Stimulated activated naive CD8-positive, alpha-beta T cell treated with anti-CD3 and anti-CD28 coated beads, Interleukin-15, Interleukin-2, amounts not matched to agents 100 ng/mL and 50 ng/mL, for 24 hours (primary cell): ENCODE data around the gene MFSD1.

ENCODE experiments used
- H3K27ac Mint-ChIP-seq: one replicate; pipeline ENCODE4 v1.8.0; 2021; ENCODE audit warnings: mild to moderate bottlenecking, mixed read lengths
- H3K27me3 Mint-ChIP-seq: one replicate; pipeline ENCODE4 v1.8.0; 2021; ENCODE audit warnings: mixed read lengths
- H3K36me3 Mint-ChIP-seq: one replicate; pipeline ENCODE4 v1.8.0; 2021; ENCODE audit warnings: low read depth, mixed read lengths
- H3K4me1 Mint-ChIP-seq: one replicate; pipeline ENCODE4 v1.8.0; 2021; ENCODE audit warnings: low read depth, mixed read lengths
- H3K4me3 Mint-ChIP-seq: one replicate; pipeline ENCODE4 v1.8.0; 2021; ENCODE audit warnings: mild to moderate bottlenecking, mixed read lengths
- H3K9me3 Mint-ChIP-seq: one replicate; pipeline ENCODE4 v1.8.0; 2021; ENCODE audit warnings: mixed read lengths

The MFSD1 gene

DNA sequence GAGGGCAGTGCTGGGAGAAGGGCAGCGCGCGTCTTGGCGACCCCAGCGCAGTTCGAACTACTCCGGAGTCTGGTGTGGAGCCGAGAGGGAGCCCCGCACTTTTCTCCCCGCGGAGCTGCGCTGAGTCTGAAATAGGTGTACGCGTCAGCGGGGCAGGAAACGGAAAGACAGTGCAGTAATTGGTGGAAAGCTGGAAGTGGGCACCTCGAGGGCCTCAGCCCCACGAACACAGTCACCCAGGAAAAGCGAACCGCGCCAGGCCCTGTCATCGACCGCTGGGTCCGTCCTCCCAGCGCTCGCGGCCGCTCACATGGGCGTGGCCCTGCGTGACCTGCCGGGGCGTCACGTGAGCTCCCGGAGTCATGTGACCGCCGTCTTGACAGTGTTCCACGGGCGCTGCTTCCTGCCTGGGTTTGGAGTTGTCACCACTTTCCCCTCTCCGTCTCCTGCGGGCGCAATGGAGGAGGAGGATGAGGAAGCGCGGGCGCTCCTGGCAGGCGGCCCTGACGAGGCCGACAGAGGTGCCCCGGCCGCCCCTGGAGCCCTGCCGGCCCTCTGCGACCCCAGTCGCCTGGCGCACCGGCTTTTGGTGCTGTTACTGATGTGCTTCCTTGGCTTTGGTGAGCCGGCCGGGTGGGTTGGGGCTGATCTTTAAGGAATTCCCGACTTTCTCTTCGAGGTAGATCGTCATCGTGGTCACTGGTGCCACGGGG is at the start of gene MFSD1:
Gene MFSD1 (plus strand): TSS at position 359 of the 713 bp plus-strand sequence. CDS start 99 bp downstream, at position 458.
- Mint-ChIP-seq H3K27ac (peak within 1 kb of the TSS; percentile 81), H3K9me3 (no peaks in the 10 kb centered on the region), H3K4me1 (peaks cover 36% of the 10 kb centered on the region), H3K4me3 (peak within 1 kb of the TSS; percentile 87), H3K27me3 (no peaks in the 10 kb centered on the region), H3K36me3 (peaks cover 12% of the 10 kb centered on the region)

GRCh38 chr3:158753854-158754253 is 48.0 kb upstream of the MFSD1 start:
- H3K9me3 Mint-ChIP-seq = no peaks in the 10 kb centered on the region
- no peaks in the 10 kb centered on the region for H3K4me1 Mint-ChIP-seq
- no peaks in the 10 kb centered on the region for H3K27me3 Mint-ChIP-seq
- no peak overlapping the region for H3K27ac Mint-ChIP-seq
- H3K36me3 Mint-ChIP-seq = peaks cover 4% of the 10 kb centered on the region
- no peak overlapping the region for H3K4me3 Mint-ChIP-seq

GRCh38 chr3:158755421-158755820 is 46.4 kb upstream of the MFSD1 start:
- Mint-ChIP-seq H3K36me3 (peaks cover 3% of the 10 kb centered on the region), H3K4me1 (no peaks in the 10 kb centered on the region), H3K4me3 (no peak overlapping the region), H3K9me3 (no peaks in the 10 kb centered on the region), H3K27ac (no peak overlapping the region), H3K27me3 (no peaks in the 10 kb centered on the region)

- peaks cover 8% of the 10 kb centered on the region for H3K36me3 Mint-ChIP-seq
- no peak overlapping the region for H3K27ac Mint-ChIP-seq
- no peak overlapping the region for H3K4me3 Mint-ChIP-seq
- H3K4me1 Mint-ChIP-seq = no peaks in the 10 kb centered on the region
- no peaks in the 10 kb centered on the region for H3K9me3 Mint-ChIP-seq
- no peaks in the 10 kb centered on the region for H3K27me3 Mint-ChIP-seq
These were observed 40.5 kb upstream of the MFSD1 start for GRCh38 chr3:158761350-158761749.

DNA sequence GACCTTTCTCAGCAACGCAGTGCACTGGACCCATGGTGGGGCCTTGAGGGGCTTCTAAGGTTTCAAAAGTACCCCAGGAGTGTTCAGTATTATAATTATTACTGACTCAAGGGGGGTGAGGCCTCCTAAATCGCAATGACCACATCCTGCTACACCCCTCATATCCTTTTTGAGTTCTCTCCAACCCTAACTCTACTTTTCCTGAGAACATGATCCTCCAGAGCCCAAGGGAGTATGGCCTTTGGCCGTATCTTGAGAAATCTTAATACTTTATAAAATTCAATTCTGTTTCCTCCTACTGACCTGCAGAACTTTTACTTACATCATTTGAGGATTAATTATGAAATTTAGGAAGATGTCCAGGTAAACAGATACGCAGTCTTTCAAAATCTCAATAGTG is 39.2 kb upstream of the MFSD1 start:
- H3K4me3 Mint-ChIP-seq = no peak overlapping the region
- H3K9me3 Mint-ChIP-seq = no peaks in the 10 kb centered on the region
- H3K36me3 Mint-ChIP-seq = peaks cover 8% of the 10 kb centered on the region
- H3K27ac Mint-ChIP-seq = no peak overlapping the region
- no peaks in the 10 kb centered on the region for H3K27me3 Mint-ChIP-seq
- no peaks in the 10 kb centered on the region for H3K4me1 Mint-ChIP-seq

DNA sequence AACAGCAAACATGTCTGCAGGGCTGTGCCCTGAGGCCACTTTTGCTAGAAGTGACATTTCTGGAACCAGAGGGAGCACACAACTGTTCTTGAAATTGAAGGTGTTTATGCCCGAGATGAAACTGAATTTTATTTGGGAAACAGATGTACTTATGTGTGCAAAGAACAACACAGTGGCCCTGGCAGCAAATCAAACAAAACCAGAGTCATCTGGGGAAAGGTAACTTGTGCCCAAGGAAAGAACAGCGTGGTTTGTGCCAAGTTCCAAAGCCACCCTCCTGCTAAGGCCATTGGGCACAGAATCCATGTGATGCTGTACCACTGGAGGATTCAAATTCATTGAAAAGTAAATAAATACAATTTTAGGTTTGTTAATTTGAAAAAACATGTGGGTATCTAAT is 38.4 kb upstream of the MFSD1 start:
- Mint-ChIP-seq H3K4me1 (no peaks in the 10 kb centered on the region), H3K36me3 (peaks cover 8% of the 10 kb centered on the region), H3K9me3 (no peaks in the 10 kb centered on the region), H3K27me3 (no peaks in the 10 kb centered on the region), H3K4me3 (no peak overlapping the region), H3K27ac (no peak overlapping the region)

DNA sequence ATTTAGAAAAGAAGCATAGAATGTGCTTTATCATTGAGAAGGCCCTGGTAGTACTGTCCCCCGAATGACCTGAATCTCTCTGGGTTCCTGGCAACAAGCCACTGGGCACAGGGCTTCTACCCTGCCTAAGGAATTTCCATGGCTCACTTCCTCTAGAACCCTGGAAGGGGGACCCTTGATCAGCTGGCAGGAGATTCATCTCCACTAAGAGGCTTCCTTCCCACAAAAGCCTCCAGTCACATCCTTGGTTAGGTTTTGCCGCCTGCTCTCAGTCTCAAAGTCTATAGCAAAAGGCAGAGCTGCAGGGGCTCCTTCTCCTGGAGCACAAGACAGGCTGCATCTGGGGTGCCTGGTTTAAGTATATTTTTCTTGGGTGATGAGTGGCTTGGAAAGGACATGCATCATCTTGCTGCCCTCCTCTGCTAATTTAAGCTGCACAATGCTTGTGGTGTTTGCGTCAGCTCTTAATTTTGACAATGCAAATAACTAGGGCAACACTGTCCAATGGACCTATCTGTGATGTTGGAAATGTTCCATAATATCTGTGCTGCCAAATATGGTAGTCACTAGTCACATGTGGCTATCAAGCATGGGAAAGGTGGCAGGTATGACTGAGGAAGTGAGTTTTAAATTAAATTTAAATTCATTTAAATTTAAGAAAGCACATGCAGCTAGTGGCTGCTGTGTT is 36.2 kb upstream of the MFSD1 start:
- Mint-ChIP-seq H3K27ac (no peak overlapping the region), H3K27me3 (no peaks in the 10 kb centered on the region), H3K36me3 (peaks cover 5% of the 10 kb centered on the region), H3K9me3 (no peaks in the 10 kb centered on the region), H3K4me1 (no peaks in the 10 kb centered on the region), H3K4me3 (no peak overlapping the region)

DNA sequence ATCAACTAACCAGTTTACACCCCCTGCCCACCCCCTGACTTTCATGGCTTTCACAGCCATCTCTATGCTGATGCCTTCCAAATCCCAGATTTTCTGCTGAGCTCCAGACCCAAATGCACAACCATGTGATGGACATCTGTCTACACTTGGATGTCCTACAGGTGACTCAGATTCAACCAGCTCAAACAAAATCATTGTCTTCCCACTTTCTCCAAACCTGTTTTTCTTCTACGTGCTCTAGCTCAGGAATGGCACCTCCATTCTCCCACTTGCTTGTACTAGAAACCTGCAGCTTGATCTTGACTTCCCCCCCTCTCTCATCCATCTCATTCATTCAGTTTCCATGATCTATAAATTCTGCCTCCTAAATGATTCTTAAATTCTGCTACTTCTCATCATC is 35.5 kb upstream of the MFSD1 start:
- Mint-ChIP-seq H3K4me1 (no peaks in the 10 kb centered on the region), H3K27ac (no peak overlapping the region)

GRCh38 chr3:158768361-158768787 is 33.5 kb upstream of the MFSD1 start:
- no peaks in the 10 kb centered on the region for H3K27me3 Mint-ChIP-seq
- H3K9me3 Mint-ChIP-seq = no peaks in the 10 kb centered on the region
- no peaks in the 10 kb centered on the region for H3K4me1 Mint-ChIP-seq
- no peak overlapping the region for H3K4me3 Mint-ChIP-seq
- no peaks in the 10 kb centered on the region for H3K36me3 Mint-ChIP-seq
- no peak overlapping the region for H3K27ac Mint-ChIP-seq

More for the DNA sequence above, 35.5 kb upstream of the MFSD1 start:
- Mint-ChIP-seq H3K27me3 (no peaks in the 10 kb centered on the region), H3K36me3 (peaks cover 4% of the 10 kb centered on the region), H3K9me3 (no peaks in the 10 kb centered on the region), H3K4me3 (no peak overlapping the region)

- H3K9me3 Mint-ChIP-seq = no peaks in the 10 kb centered on the region
- H3K4me3 Mint-ChIP-seq = no peak overlapping the region
- H3K36me3 Mint-ChIP-seq = no peaks in the 10 kb centered on the region
- no peaks in the 10 kb centered on the region for H3K27me3 Mint-ChIP-seq
- no peak overlapping the region for H3K27ac Mint-ChIP-seq
- no peaks in the 10 kb centered on the region for H3K4me1 Mint-ChIP-seq
These were observed 32.8 kb upstream of the MFSD1 start for GRCh38 chr3:158768881-158769543.

GRCh38 chr3:158769549-158769948 is 32.3 kb upstream of the MFSD1 start:
- Mint-ChIP-seq H3K4me3 (no peak overlapping the region), H3K27ac (no peak overlapping the region), H3K36me3 (no peaks in the 10 kb centered on the region), H3K4me1 (no peaks in the 10 kb centered on the region), H3K9me3 (no peaks in the 10 kb centered on the region), H3K27me3 (no peaks in the 10 kb centered on the region)

GRCh38 chr3:158769952-158770740 is 31.7 kb upstream of the MFSD1 start:
- no peaks in the 10 kb centered on the region for H3K36me3 Mint-ChIP-seq
- no peak overlapping the region for H3K4me3 Mint-ChIP-seq
- no peaks in the 10 kb centered on the region for H3K4me1 Mint-ChIP-seq
- no peak overlapping the region for H3K27ac Mint-ChIP-seq
- no peaks in the 10 kb centered on the region for H3K27me3 Mint-ChIP-seq
- H3K9me3 Mint-ChIP-seq = no peaks in the 10 kb centered on the region

GRCh38 chr3:158770741-158771350 is 31.0 kb upstream of the MFSD1 start:
- H3K4me3 Mint-ChIP-seq = no peak overlapping the region
- H3K9me3 Mint-ChIP-seq = no peaks in the 10 kb centered on the region
- H3K27ac Mint-ChIP-seq = no peak overlapping the region
- no peaks in the 10 kb centered on the region for H3K27me3 Mint-ChIP-seq
- H3K36me3 Mint-ChIP-seq = no peaks in the 10 kb centered on the region
- H3K4me1 Mint-ChIP-seq = no peaks in the 10 kb centered on the region

DNA sequence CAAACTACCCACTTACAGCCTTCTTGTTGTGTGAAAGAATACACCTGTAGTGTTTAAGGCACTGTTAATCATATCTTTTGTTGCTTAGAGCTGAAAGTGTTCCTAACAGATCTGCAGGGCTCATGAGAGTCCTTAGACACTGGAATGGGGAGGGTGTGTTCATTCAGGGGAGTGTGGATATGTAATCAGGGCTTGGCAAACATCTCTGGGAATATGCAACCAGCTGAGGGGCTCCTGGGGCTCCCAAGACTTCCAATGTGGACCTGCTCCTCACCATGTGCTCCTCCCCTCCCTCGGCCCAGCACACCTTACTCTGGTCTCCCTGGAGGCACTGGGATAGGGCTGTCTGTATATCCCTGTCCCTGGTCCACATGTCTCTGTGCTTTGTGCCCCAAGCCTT is 30.3 kb upstream of the MFSD1 start:
- no peaks in the 10 kb centered on the region for H3K9me3 Mint-ChIP-seq
- no peak overlapping the region for H3K27ac Mint-ChIP-seq
- H3K4me1 Mint-ChIP-seq = no peaks in the 10 kb centered on the region
- no peaks in the 10 kb centered on the region for H3K36me3 Mint-ChIP-seq
- H3K27me3 Mint-ChIP-seq = no peaks in the 10 kb centered on the region
- no peak overlapping the region for H3K4me3 Mint-ChIP-seq
